ENCODE measurements around the gene C3orf22. TPM values are rescaled to one million over a fixed set of nuclear protein-coding genes. Genes with fewer than 3 reads are reported as not detected.

Gene C3orf22
- total and polyA plus RNA-seq, 9 of the 15 experiments (the other 6 are each of a cell fraction or from before 2014, with no cell fraction given): not detected

- Histone ChIP-seq H3K36me3 (ENCODE audit: control insufficient read depth, insufficient read depth, low read length) (no peaks in the 10 kb centered on the region), H3K79me2 (ENCODE audit: control insufficient read depth, insufficient read depth, low read length) (no peaks in the 10 kb centered on the region), H2AFZ (ENCODE audit: low read depth, low read length) (no peak overlapping the region), H3K9me1 (ENCODE audit: control insufficient read depth, insufficient read depth, low read length) (no peaks in the 10 kb centered on the region), H3K4me2 (ENCODE audit: insufficient read depth, low read length) (no peak overlapping the region), H3K9me3 (replicated peaks; ENCODE audit: control insufficient read depth, insufficient read depth, low read depth, low read length) (no peaks in the 10 kb centered on the region), H4K20me1 (replicated peaks; ENCODE audit: control insufficient read depth, insufficient read depth, low read length) (no peaks in the 10 kb centered on the region; the same call in 1 of the 2 replicates), H3K9ac (ENCODE audit: insufficient read depth in 1 of 2, low read depth in 2 of 2, low read length in 2 of 2) (no peak overlapping the region), H3K4me1 (replicated peaks in 1 of 2; ENCODE audit: control insufficient read depth in 2 of 2, insufficient read depth in 2 of 2, low read length in 2 of 2) (no peaks in the 10 kb centered on the region), H3K27ac (ENCODE audit: extremely low read depth, low read depth, low read length) (no peak overlapping the region), H3K27me3 (ENCODE audit: control insufficient read depth in 2 of 2, insufficient read depth in 2 of 2, low read length in 2 of 2) (peaks cover 0 to 10% of the 10 kb centered on the region in 2 experiments; a peak in 1 of 5 replicates), H3K4me3 (no peak overlapping the region)
- in situ Hi-C loops (cut with MboI) (no loop called here), intact Hi-C loops (cut with micrococcal nuclease) (no loop called here)
- TF ChIP-seq GATA2 (CRISPR knock-in tag; IDR thresholded peaks at IDR 0.05) (no peak), SUPT5H (IDR thresholded peaks at IDR 0.05) (no peak), TFAM (CRISPR knock-in tag; conservative IDR thresholded peaks at IDR 0.05) (no peak), DPF2 (IDR thresholded peaks at IDR 0.05) (no peak)
- CTCF ChIA-PET (ENCODE audit: low intra/inter-chr PET ratio): no interaction called here
- no peak for FAIRE-seq
- no TSS peak for BruUV-seq (replicated peaks)
- DNase-seq (ENCODE audit: extremely low read depth in 1 of 4, low spot score in 3 of 4): no peak
- no peak for ATAC-seq
- 21% methylated on average over 10 of the region's 18 CpGs for WGBS (ENCODE audit: insufficient coverage, low coverage, missing lambda C conversion rate)
- POLR2A ChIA-PET: no interaction called here
Observed at GRCh38 chr3:126530171-126531050, 28.3 kb downstream of the C3orf22 start.

GRCh38 chr3:126529585-126530170, 29.1 kb downstream of the C3orf22 start:
- CTCF ChIA-PET (ENCODE audit: low intra/inter-chr PET ratio): no interaction called here
- WGBS (ENCODE audit: insufficient coverage, low coverage, missing lambda C conversion rate): 21% methylated on average over 3 of the region's 7 CpGs
- BruUV-seq (replicated peaks): no TSS peak

More at GRCh38 chr3:126529585-126530170, 29.1 kb downstream of the C3orf22 start:
- no peak overlapping the region for H3K9ac ChIP-seq (ENCODE audit: insufficient read depth in 1 of 2, low read depth in 2 of 2, low read length in 2 of 2)
- no peak for DNase-seq (ENCODE audit: extremely low read depth in 1 of 4, low spot score in 3 of 4)
- H2AFZ ChIP-seq (ENCODE audit: low read depth, low read length): no peak overlapping the region
- TF ChIP-seq ATF3 (IDR thresholded peaks at IDR 0.05): no peak
- no peak for TF ChIP-seq ATF3 (CRISPR knock-in tag; conservative IDR thresholded peaks at IDR 0.05)
- peak; percentile 42; the same call in 1 of the 2 replicates for TF ChIP-seq ZNF263 (CRISPR knock-in tag; IDR thresholded peaks at IDR 0.05; ENCODE audit: borderline replicate concordance)
- TF ChIP-seq TCF7 (IDR thresholded peaks at IDR 0.05; ENCODE audit: borderline replicate concordance): no peak
- TF ChIP-seq PRPF4 (IDR thresholded peaks at IDR 0.05; ENCODE audit: insufficient read depth, low read depth, low read length, poor library complexity, severe bottlenecking): no peak
- H3K79me2 ChIP-seq (ENCODE audit: control insufficient read depth, insufficient read depth, low read length): no peaks in the 10 kb centered on the region
- POLR2A ChIA-PET: no interaction called here
- H3K9me1 ChIP-seq (ENCODE audit: control insufficient read depth, insufficient read depth, low read length): no peaks in the 10 kb centered on the region
- H3K4me3 ChIP-seq: no peak overlapping the region
- no peak for FAIRE-seq
- H3K9me3 ChIP-seq (replicated peaks; ENCODE audit: control insufficient read depth, insufficient read depth, low read depth, low read length): no peaks in the 10 kb centered on the region
- intact Hi-C loops (cut with micrococcal nuclease) (loop anchor here (10.0 kb wide), 2 partner anchors 135 to 215 kb away; no protein-coding TSS in a partner anchor), in situ Hi-C loops (cut with MboI) (no loop called here)
- no peak overlapping the region for H3K4me2 ChIP-seq (ENCODE audit: insufficient read depth, low read length)
- H4K20me1 ChIP-seq (replicated peaks; ENCODE audit: control insufficient read depth, insufficient read depth, low read length): no peaks in the 10 kb centered on the region; the same call in 1 of the 2 replicates
- H3K36me3 ChIP-seq (ENCODE audit: control insufficient read depth, insufficient read depth, low read length): no peaks in the 10 kb centered on the region
- H3K27me3 ChIP-seq (ENCODE audit: control insufficient read depth in 2 of 2, insufficient read depth in 2 of 2, low read length in 2 of 2): peaks cover 0 to 4% of the 10 kb centered on the region in 2 experiments; a peak in 1 of 5 replicates
- H3K27ac ChIP-seq (ENCODE audit: extremely low read depth, low read depth, low read length): no peak overlapping the region
- H3K4me1 ChIP-seq (replicated peaks in 1 of 2; ENCODE audit: control insufficient read depth in 2 of 2, insufficient read depth in 2 of 2, low read length in 2 of 2): peaks cover 0 to 1% of the 10 kb centered on the region in 2 experiments; a peak in 2 of 5 replicates
- ATAC-seq: no peak

All from K562 (cell line).